Vagina (tissue), 2 donors: Measurements from ENCODE around the gene ANO9.

ENCODE experiments used
- POLR2A ChIP-seq, 2 donors: fragments of 450-650 bp; IDR thresholded peaks; one replicate each; pipeline ENCODE4 v1.6.1; 2017; ENCODE audit warnings: antibody characterized with exemption in 2 of 2, mild to moderate bottlenecking in 2 of 2, moderate library complexity in 2 of 2
- POLR2AphosphoS5 ChIP-seq, 2 donors: sonication (generic); formaldehyde crosslinking; IDR thresholded peaks; one replicate each; pipeline ENCODE4 v1.9.0; 2017; ENCODE audit warnings: antibody characterized with exemption in 2 of 2, mild to moderate bottlenecking in 2 of 2, low read depth in 1 of 2; ENCODE audit not compliant: insufficient read depth in 1 of 2
- TF ChIP-seq, protein P1 (sequence below), 3 experiments: fragments of 450-650 bp in 2 of 3; fragments of 200-600 bp in 1 of 3; sonication (generic) in 1 of 3; IDR thresholded peaks; one replicate each; pipeline ENCODE4 v1.5.1; 2017 to 2019; ENCODE audit warnings: antibody characterized with exemption in 3 of 3, mild to moderate bottlenecking in 2 of 3, moderate library complexity in 2 of 3

- no peak for TF ChIP-seq POLR2AphosphoS5 (IDR thresholded peaks at IDR 0.05; ENCODE audit: insufficient read depth in 1 of 2, low read depth in 1 of 2)
- TF ChIP-seq POLR2A (IDR thresholded peaks at IDR 0.05) = no peak
- TF ChIP-seq, protein P1, sequence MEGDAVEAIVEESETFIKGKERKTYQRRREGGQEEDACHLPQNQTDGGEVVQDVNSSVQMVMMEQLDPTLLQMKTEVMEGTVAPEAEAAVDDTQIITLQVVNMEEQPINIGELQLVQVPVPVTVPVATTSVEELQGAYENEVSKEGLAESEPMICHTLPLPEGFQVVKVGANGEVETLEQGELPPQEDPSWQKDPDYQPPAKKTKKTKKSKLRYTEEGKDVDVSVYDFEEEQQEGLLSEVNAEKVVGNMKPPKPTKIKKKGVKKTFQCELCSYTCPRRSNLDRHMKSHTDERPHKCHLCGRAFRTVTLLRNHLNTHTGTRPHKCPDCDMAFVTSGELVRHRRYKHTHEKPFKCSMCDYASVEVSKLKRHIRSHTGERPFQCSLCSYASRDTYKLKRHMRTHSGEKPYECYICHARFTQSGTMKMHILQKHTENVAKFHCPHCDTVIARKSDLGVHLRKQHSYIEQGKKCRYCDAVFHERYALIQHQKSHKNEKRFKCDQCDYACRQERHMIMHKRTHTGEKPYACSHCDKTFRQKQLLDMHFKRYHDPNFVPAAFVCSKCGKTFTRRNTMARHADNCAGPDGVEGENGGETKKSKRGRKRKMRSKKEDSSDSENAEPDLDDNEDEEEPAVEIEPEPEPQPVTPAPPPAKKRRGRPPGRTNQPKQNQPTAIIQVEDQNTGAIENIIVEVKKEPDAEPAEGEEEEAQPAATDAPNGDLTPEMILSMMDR (IDR thresholded peaks at IDR 0.05) = no peak
Measured at GRCh38 chr11:414318-414857, 27.4 kb downstream of the ANO9 start.
